ENCODE results near the gene MLLT6. TPM values are rescaled to one million over a fixed set of nuclear protein-coding genes. Genes with fewer than 3 reads are reported as not detected.

MLLT6 gene
- total RNA-seq, 6 experiments from 2014 or later, result 10.1 to 30.9 (median 25.6) TPM

DNA sequence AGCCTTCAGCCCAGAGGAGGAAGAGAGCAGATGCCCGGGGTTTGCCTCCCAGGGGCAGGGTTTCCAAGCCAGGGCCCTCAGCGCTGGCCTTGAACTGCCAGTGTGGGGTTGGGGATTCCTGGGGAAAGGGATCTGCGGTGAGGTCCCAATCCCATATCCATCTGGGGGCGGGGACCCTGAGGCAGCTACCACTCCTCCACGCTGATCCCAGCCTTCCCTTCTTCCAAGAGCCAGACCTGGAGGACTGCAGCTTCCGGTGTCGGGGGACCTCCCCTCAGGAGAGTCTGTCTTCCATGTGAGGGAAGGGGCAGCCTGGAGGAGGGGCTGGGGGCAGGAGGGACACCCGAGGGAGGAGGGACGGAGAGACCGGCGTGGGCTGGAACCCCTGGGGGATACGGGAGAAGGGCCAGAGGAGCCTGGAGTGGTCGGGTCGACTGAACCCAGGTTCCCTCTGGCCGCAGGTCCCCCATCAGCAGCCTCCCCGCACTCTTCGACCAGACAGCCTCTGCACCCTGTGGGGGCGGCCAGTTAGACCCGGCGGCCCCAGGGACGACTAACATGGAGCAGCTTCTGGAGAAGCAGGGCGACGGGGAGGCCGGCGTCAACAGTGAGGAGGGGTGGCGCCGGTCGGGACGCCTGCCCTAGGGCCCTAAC, 14.3 kb downstream of the MLLT6 start:
- intact Hi-C loops (cut with DNase I), result no loop called here
- H3K36me3 ChIP-seq, result peaks cover 0 to 13% (median 2%) of the 10 kb centered on the region in 4 donors

DNA sequence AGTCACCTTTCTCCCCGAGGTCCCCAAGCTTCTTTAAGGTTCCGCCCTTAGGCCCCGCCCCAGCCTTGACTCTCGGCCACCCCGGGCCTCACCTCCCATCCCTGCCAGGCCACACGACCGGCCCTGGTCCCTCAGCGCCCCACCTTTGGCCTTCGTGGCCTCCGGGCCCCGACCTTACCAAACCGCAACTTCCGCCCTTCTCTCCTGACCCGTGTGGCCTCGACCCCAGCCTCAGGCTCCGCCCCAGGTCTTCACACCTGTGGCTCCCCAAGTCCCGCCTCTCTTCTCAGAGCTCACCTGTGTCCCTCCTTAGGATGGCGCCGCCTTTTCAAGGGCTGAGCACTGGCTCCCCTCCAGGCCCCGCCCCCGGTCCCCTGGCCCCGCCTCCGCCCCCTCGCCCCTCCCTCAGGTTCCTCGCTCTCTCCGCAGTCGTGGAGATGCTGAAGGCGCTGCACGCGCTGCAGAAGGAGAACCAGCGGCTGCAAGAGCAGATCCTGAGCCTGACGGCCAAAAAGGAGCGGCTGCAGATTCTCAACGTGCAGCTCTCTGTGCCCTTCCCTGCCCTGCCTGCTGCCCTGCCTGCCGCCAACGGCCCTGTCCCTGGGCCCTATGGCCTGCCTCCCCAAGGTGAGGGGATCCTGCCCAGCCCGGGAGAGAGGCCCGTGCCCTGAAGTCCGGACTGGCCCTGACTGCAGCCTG, 15.0 kb downstream of the MLLT6 start:
- DNase-seq, result no peak
- Histone ChIP-seq H3K36me3 (peaks cover 0 to 13% (median 2%) of the 10 kb centered on the region in 4 donors), H3K27me3 (no peaks in the 10 kb centered on the region), H3K27ac (no peak overlapping the region), H3K9me3 (no peaks in the 10 kb centered on the region), H3K4me1 (no peaks in the 10 kb centered on the region), H3K4me3 (no peak overlapping the region)
- 73% methylated on average over 24 of the region's 39 CpGs for WGBS (ENCODE audit: insufficient coverage, low coverage, low lambda C conversion rate, missing lambda C conversion rate)
- TF ChIP-seq CTCF (IDR thresholded peaks at IDR 0.05), result no peak
- no peak for ATAC-seq
- intact Hi-C loops (cut with DNase I), result no loop called here

More for the DNA sequence above, 14.3 kb downstream of the MLLT6 start:
- Histone ChIP-seq H3K27ac (no peak overlapping the region), H3K4me3 (no peak overlapping the region), H3K27me3 (no peaks in the 10 kb centered on the region), H3K4me1 (no peaks in the 10 kb centered on the region), H3K9me3 (no peaks in the 10 kb centered on the region)
- no peak for ATAC-seq
- DNase-seq, result no peak
- TF ChIP-seq CTCF (IDR thresholded peaks at IDR 0.05), result no peak
- no peak for TF ChIP-seq POLR2A (IDR thresholded peaks at IDR 0.05)
- 92% methylated on average over 2 of the region's 29 CpGs for WGBS (ENCODE audit: insufficient coverage, low coverage, low lambda C conversion rate, missing lambda C conversion rate)

- Histone ChIP-seq H3K27me3 (no peaks in the 10 kb centered on the region), H3K9me3 (no peaks in the 10 kb centered on the region), H3K4me1 (no peaks in the 10 kb centered on the region), H3K36me3 (peaks cover 0 to 13% (median 2%) of the 10 kb centered on the region in 4 donors), H3K27ac (no peak overlapping the region), H3K4me3 (no peak overlapping the region)
- WGBS (ENCODE audit: insufficient coverage, low coverage, low lambda C conversion rate, missing lambda C conversion rate), result 87% methylated on average over 6 of the region's 6 CpGs
- TF ChIP-seq POLR2A (IDR thresholded peaks at IDR 0.05) (no peak), CTCF (IDR thresholded peaks at IDR 0.05) (no peak)
- DNase-seq (no peak), ATAC-seq (no peak)
- intact Hi-C loops (cut with DNase I), result no loop called here
These were observed 15.9 kb downstream of the MLLT6 start for GRCh38 chr17:38720941-38721340.

GRCh38 chr17:38721802-38722201, 16.7 kb downstream of the MLLT6 start:
- Histone ChIP-seq H3K4me1 (no peaks in the 10 kb centered on the region), H3K9me3 (no peaks in the 10 kb centered on the region), H3K4me3 (no peak overlapping the region), H3K27me3 (no peaks in the 10 kb centered on the region), H3K36me3 (peaks cover 0 to 9% (median under 1%) of the 10 kb centered on the region in 4 donors), H3K27ac (no peak overlapping the region)
- no peak for ATAC-seq
- WGBS (ENCODE audit: insufficient coverage, low coverage, low lambda C conversion rate, missing lambda C conversion rate), result 98% methylated on average over 6 of the region's 16 CpGs
- intact Hi-C loops (cut with DNase I), result no loop called here
- no peak for DNase-seq
- no peak for TF ChIP-seq POLR2A (IDR thresholded peaks at IDR 0.05)
- TF ChIP-seq CTCF (IDR thresholded peaks at IDR 0.05), result no peak

All from right lobe of liver (tissue), 6 donors.